GM18951 (cell line): Measurements from ENCODE around the gene PSG1.
"Not testable (repeated sequence)": the region's sequence is repeated elsewhere in the genome, so short reads cannot be mapped to it uniquely, and the experiment has no call there.

Experiments
- POLR2A ChIP-seq: IDR thresholded peaks from 4 replicates; pipeline ENCODE4 v1.6.1; 2011; ENCODE audit warnings: mild to moderate bottlenecking; ENCODE audit not compliant: insufficient read length, insufficient read depth; ENCODE audit errors: extremely low read depth
- in situ Hi-C: fragments of 300-500 bp; cut with MboI; formaldehyde crosslinking; loops from one replicate; pipeline ENCODE4 v1.12.0; 2022; ENCODE audit warnings: low sequenced_read_pairs, mixed read lengths, inconsistent platforms; ENCODE audit not compliant: unreplicated experiment

PSG1 gene

DNA sequence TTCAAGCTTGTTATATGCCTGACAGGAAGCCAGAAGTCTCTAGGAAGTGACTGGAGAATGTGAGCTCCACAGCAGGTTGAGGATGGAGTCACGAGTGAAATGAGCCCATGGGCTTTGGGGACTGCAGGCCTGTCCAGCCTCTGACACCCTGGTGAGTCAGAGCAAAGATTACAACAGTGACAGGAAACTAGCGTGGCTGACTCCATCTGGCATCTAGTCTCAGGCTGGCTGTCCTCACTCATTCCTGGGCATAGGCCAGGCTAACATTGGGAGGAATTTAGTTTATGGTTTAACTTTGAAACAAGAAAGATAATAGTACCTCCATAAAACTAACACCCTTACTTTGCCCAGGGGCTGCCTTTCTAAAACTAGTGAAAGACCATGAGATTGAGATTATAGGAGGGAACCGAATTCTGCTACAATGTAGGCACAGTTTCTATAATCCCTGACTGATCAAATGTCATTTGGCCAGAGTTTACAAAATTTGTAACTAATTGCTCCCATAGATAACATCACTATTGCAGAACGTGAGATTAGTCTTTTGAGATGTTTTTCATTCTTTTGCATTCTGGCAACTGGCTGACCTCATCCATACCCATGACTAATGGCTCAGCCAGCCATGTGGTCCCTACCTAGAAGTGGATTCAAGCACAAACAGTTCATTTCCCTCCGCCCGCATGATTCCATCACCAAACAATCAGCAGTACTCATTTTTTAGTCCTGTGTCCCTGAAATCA lies 28.4 kb downstream of the PSG1 start:
- in situ Hi-C loops, result no loop called here
- no peak for TF ChIP-seq POLR2A

DNA sequence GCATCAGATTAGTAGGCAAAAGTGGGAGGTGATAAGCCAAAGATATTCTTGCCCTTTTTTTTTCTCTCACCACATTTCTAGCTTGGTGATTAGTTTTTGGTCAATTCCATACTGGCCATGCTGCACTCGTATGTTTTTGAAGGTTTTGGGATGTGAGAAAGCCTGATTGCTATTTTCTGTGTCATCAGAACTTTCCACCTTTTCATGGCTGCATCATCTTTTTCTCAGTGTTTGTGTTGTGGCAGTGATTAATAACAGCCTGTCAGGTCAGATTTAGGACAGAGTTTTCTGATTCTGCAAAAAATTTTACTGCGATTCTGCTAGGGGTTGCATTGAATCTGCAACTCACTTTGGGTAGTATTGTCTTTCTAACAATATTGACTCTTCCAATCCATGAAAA lies 32.9 kb downstream of the PSG1 start:
- in situ Hi-C loops, result no loop called here
- no peak for TF ChIP-seq POLR2A

DNA sequence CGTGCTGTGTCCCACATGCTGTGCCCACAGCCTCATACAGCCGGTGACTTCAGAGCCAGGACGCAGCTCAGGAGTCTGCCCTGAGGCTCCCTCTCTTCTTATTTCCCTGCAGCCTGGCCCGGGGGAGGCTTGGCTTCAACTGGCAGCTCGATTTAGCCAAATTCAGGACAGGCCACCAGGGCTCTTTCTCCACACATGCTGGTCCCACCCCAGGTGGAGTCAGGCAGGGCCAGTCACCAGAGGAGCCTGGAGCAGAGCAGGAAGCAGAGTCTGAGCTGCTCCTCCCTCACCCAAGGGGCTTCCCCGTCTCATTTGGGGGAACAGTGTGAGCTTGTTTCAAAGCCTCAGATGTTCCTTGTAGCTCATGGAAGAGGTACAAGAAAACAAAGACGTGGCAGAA lies 35.9 kb downstream of the PSG1 start:
- in situ Hi-C loops, result not testable (repeated sequence)

DNA sequence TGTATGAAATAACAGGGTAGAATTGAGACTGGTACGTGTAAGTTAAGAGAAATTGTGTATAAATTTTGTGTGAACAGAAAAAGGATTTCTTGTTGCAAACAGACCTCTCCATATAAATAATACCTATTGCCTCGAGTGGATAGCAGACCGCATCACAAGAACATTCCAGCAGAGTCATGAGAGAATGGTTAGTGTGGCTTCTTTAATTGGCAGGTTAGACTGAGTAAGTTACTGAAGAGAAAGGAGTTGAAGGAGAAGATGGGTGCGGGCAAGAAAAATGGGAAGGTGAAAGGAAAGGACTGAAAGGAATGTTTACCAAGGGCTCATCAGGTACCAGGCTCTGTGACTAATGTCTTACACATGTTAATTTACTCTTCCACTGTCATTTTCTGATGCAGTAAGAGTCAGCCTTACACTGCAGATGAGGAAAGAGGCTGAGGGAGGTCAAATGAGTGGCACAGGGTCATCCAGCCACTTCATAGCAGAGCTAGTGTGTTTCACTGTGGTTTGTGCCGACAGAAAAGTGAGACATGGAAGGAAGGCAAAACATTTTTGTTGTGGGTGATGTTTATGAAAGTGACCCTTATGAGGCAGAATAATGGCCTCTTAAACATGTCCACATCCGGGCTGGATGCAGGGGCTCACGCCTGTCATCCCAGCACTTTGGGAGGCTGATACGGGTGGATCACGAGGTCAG lies 46.6 kb downstream of the PSG1 start:
- in situ Hi-C loops, result not testable (repeated sequence)

DNA sequence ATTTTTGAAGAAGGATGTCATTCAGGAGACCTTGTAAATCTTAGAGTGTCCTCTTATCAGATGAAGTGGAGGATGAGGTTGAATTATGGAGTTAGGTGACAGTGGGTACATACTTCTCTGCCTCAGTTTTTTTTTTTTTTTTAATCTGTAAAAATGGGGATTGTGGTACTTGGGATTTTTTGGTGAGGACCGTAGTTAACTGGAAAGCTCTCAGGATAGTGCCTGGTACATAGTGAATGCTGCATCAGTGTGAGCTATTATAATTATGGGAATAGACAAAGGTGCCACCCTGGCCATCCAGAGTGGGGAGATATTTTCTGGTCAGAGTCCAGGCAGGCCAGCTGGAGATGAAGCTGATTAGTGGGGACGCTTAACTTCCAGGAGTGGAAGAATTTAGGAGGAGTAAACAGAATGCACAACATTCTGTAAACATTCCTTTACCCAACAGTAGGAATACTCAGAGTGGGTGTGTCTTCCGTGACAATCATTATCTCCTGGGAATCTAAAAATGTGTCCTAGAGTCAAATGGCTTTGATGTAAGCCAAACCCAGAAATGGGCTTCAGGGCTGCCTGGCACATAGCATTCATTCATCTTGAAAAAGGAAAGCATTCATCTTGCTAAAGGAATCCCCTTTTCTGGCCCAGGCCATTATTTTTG lies 47.4 kb downstream of the PSG1 start:
- in situ Hi-C loops, result not testable (repeated sequence)

DNA sequence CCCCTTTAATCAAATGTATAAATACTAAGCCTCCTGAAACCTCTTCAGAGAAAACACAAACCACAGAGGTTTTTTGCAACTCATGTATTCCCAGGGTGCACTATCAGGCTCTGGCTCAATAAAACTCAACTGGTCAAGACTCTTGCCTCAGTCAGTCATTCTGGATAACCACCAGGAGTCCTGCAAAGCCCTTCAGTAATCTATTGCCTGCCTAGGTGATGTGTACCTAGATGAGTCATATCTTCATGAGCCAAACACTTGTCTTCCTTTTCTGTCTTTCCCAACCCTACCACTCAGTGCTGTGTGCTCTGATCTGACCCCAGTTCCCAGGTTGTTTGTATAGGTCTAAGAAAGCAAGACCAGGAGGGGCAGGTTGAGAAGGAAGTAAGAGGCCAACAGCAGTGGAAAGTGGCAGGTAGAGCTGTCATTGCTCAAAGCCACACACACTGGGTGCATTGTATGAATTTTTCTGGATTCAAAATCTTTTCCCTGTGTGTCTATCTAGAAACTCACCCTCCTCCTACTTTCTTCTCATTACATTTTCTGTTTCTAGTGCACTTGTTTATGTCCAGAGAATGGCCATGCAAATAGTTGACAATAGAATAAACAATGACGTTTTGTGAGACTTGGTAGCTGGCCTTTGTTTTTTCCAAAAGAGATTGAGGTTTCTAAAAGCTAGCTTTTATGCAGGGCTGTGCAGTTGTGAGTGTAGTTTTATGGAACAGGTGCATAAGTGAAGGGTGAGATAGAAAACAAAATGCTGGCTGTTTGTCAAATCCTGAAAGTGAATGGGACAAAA lies 48.1 kb downstream of the PSG1 start:
- TF ChIP-seq POLR2A, result no peak

DNA sequence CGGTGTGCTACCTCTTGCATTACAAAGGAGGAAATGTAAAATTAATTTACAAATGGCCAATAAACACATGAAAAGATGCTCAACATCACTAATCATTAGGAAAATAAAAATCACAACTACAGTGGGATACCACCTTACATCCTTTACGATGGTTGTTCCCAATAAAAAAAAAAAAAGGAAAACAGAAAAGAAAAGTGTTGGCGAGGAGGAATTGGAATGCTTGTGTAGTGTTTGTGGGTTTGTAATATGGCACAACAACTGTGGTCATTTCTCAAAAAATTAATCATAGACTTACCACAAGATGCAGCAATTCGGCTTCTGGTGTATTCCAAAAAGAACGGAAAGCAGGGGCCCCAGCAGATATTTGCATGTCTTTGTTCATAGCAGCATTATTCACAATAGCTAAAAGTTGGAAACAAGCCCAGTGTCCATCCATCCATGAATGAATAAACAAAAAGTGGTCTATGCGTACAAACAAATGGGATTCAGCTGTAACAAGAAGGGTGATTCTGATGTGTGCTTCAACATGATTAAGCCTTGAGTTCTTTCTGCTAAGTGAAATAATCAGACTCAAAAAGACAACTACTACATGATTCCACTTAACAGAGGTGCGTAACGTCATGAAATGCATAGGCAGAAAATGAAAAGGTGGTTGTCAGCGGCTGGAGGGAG lies 58.1 kb downstream of the PSG1 start:
- in situ Hi-C loops, result not testable (repeated sequence)

More for the DNA sequence above, 48.1 kb downstream of the PSG1 start:
- in situ Hi-C loops, result no loop called here

DNA sequence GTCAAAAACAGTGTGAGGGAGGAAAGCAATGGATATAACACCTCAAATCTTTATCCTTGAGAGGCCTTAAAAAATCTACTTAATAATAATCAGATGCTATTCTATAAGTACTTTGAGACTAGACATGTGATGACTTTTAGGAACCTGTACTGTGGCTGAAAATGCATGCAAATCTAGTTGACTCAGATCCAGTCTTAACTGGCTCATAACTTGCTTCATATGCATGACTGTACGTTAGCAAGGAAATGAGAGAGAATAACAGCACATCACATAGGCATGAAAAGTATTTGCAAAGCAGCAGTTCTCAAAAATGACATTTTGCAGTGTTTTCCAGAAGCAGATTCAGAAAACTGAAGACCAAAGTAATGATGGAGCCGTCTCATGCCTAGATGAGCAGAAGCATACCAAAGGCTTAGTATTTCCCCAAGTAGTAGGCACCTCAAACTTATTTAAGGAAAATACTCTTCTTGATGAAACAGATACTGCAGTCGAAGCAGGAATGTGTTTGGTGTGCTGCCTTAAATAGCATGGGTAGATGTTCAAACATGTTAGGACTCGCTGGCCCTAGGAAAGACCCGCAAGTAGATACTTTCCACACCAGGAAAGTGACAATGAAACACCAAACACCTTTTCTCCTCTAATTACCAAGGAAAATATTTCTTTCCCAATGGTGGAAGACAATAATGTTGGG lies 59.4 kb downstream of the PSG1 start:
- in situ Hi-C loops, result loop anchor here (10.0 kb wide), 1 partner anchor 165 kb away; no protein-coding TSS in a partner anchor

DNA sequence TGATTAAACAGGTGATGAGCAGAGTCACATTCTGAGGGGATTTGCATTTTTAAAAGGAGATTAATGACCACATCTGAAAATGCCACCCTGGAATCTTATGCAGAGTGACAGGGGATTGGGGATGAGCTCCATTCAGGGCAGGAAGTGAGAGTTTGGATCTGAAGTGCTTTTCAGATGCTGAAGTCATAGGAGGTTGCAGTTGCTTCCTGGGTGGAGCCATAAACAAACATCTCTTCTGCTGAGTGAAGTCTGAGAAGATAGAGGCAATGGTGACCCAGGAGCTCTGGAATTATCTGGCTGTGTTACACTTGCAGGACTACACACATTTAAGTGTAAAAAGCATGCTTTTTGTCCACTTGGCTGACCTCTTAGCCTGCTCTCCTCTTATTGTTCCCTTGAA lies 62.6 kb downstream of the PSG1 start:
- TF ChIP-seq POLR2A, result no peak
- in situ Hi-C loops, result loop anchor here (10.0 kb wide), 1 partner anchor 168 kb away; no protein-coding TSS in a partner anchor
